HG02798 (cell line): ENCODE results near the gene CSF1.
"Not testable (repeated sequence)": the region's sequence is repeated elsewhere in the genome, so short reads cannot be mapped to it uniquely, and the experiment has no call there.

Experiments
- ATAC-seq: cut with Tn5 transposase; IDR thresholded peaks from one replicate; pipeline ENCODE4 v1.9.1; 2021; ENCODE audit warnings: mild to moderate bottlenecking; ENCODE audit not compliant: unreplicated experiment, poor library complexity

CSF1 gene

GRCh38 chr1:109932679-109933078, 22.0 kb downstream of the CSF1 start:
- ATAC-seq = no peak

GRCh38 chr1:109933856-109934711, 23.4 kb downstream of the CSF1 start:
- no peak for ATAC-seq

GRCh38 chr1:109935451-109935900, 24.8 kb downstream of the CSF1 start:
- no peak for ATAC-seq

- no peak for ATAC-seq
These were observed 27.1 kb downstream of the CSF1 start for GRCh38 chr1:109937738-109938137.

- ATAC-seq = no peak
These were observed 27.9 kb downstream of the CSF1 start for GRCh38 chr1:109938556-109938955.

- no peak for ATAC-seq
These were observed 31.8 kb downstream of the CSF1 start for GRCh38 chr1:109942434-109942833.

- no peak for ATAC-seq
These were observed 33.9 kb downstream of the CSF1 start for GRCh38 chr1:109944541-109944940.

GRCh38 chr1:109946511-109946910, 35.9 kb downstream of the CSF1 start:
- ATAC-seq = no peak

GRCh38 chr1:109947582-109948284, 37.1 kb downstream of the CSF1 start:
- ATAC-seq = no peak

- ATAC-seq = no peak
These were observed 37.6 kb downstream of the CSF1 start for GRCh38 chr1:109948285-109948630.

- ATAC-seq = no peak
These were observed 39.4 kb downstream of the CSF1 start for GRCh38 chr1:109950038-109950437.

GRCh38 chr1:109950509-109950908, 39.9 kb downstream of the CSF1 start:
- ATAC-seq = no peak

- ATAC-seq = not testable (repeated sequence)
These were observed 40.9 kb downstream of the CSF1 start for GRCh38 chr1:109951501-109951900.

GRCh38 chr1:109954041-109954512, 43.4 kb downstream of the CSF1 start:
- no peak for ATAC-seq

GRCh38 chr1:109959632-109959973, 49.0 kb downstream of the CSF1 start:
- ATAC-seq = no peak

- ATAC-seq = no peak
These were observed 49.5 kb downstream of the CSF1 start for GRCh38 chr1:109959974-109960744.

GRCh38 chr1:109960745-109961094, 50.1 kb downstream of the CSF1 start:
- ATAC-seq = no peak

GRCh38 chr1:109963864-109964263, 53.2 kb downstream of the CSF1 start:
- ATAC-seq = no peak

- ATAC-seq = no peak
These were observed 58.6 kb downstream of the CSF1 start for GRCh38 chr1:109969146-109969829.

- no peak for ATAC-seq
These were observed 59.3 kb downstream of the CSF1 start for GRCh38 chr1:109969907-109970306.
